HG02571 (cell line): Measurements from ENCODE around the gene PRXL2A.

Source experiments
- ATAC-seq: cut with Tn5 transposase; IDR thresholded peaks from one replicate; pipeline ENCODE4 v1.9.1; 2021; ENCODE audit warnings: mild to moderate bottlenecking, moderate library complexity; ENCODE audit not compliant: unreplicated experiment

Gene PRXL2A

GRCh38 chr10:80443531-80443974, 35.2 kb downstream of the PRXL2A start:
- no peak for ATAC-seq

GRCh38 chr10:80444124-80444523, 35.8 kb downstream of the PRXL2A start:
- no peak for ATAC-seq

GRCh38 chr10:80444646-80445319, 36.4 kb downstream of the PRXL2A start:
- ATAC-seq, result peak; percentile 68

GRCh38 chr10:80447436-80448190, 39.3 kb downstream of the PRXL2A start:
- ATAC-seq, result no peak

- no peak for ATAC-seq
Observed at GRCh38 chr10:80448209-80448942, 40.0 kb downstream of the PRXL2A start.

- no peak for ATAC-seq
Observed at GRCh38 chr10:80449520-80449919, 41.2 kb downstream of the PRXL2A start.

- ATAC-seq, result no peak
Observed at GRCh38 chr10:80451132-80451531, 42.8 kb downstream of the PRXL2A start.

GRCh38 chr10:80452069-80452468, 43.7 kb downstream of the PRXL2A start:
- ATAC-seq, result no peak

GRCh38 chr10:80452640-80453039, 44.3 kb downstream of the PRXL2A start:
- no peak for ATAC-seq

- no peak for ATAC-seq
Observed at GRCh38 chr10:80453056-80453841, 44.9 kb downstream of the PRXL2A start.

GRCh38 chr10:80453842-80454512, 45.6 kb downstream of the PRXL2A start, which contains the start of gene TSPAN14:
Gene TSPAN14, plus strand, starts transcription at chr10:80454310. Its CDS starts 34,924 bp downstream, at chr10:80489234.
- peak; percentile 61 for ATAC-seq

GRCh38 chr10:80454513-80455460, 46.4 kb downstream of the PRXL2A start:
- ATAC-seq, result peak; percentile 21

GRCh38 chr10:80455461-80456349, 47.4 kb downstream of the PRXL2A start:
- no peak for ATAC-seq

GRCh38 chr10:80457554-80458262, 49.4 kb downstream of the PRXL2A start:
- ATAC-seq, result no peak

GRCh38 chr10:80458263-80458625, 49.9 kb downstream of the PRXL2A start:
- ATAC-seq, result no peak

- ATAC-seq, result no peak
Observed at GRCh38 chr10:80458638-80459037, 50.3 kb downstream of the PRXL2A start.

GRCh38 chr10:80459047-80459865, 50.9 kb downstream of the PRXL2A start:
- peak; percentile 35 for ATAC-seq
